Natural killer cell (primary cell): ENCODE data around the gene BTK. TPM values are rescaled to one million over a fixed set of nuclear protein-coding genes. Genes with fewer than 3 reads are reported as not detected.
A peak's percentile ranks its signal among the peaks of the same experiment; 100 is the strongest.

ENCODE experiments used
- ATAC-seq, 3 donors: fragments of 150-1000 bp in 2 of 3; fragments of 200-7000 bp in 1 of 3; cut with Tn5 transposase; 1 replicate in 1 of 3; 2 replicates in 2 of 3; pipeline ENCODE4 v1.10.0; 2021; ENCODE audit warnings: mild to moderate bottlenecking in 2 of 3, moderate library complexity in 2 of 3
- DNase-seq, 2 donors: peaks; one replicate each; pipeline versions ENCODE4 v3.0.0 to v3.0.0-alpha.2; 2013 to 2021; ENCODE audit warnings: mixed read lengths in 1 of 2
- H3K27ac ChIP-seq: one replicate; pipeline ENCODE4 v1.5.1; 2013; ENCODE audit warnings: mild to moderate bottlenecking, low read length
- H3K27me3 ChIP-seq: one replicate; pipeline ENCODE4 v1.6.1; 2013; ENCODE audit warnings: low read length; ENCODE audit not compliant: control insufficient read depth, insufficient read depth
- H3K36me3 ChIP-seq: one replicate; pipeline ENCODE4 v1.6.1; 2013; ENCODE audit warnings: low read length; ENCODE audit not compliant: control insufficient read depth, insufficient read depth
- H3K4me1 ChIP-seq: one replicate; pipeline ENCODE4 v1.6.1; 2013; ENCODE audit warnings: low read length; ENCODE audit not compliant: control insufficient read depth, insufficient read depth
- H3K4me3 ChIP-seq: one replicate; pipeline ENCODE4 v1.5.1; 2013; ENCODE audit warnings: low read length
- H3K9me3 ChIP-seq: one replicate; pipeline ENCODE4 v1.6.1; 2013; ENCODE audit warnings: low read length; ENCODE audit not compliant: control insufficient read depth, insufficient read depth
- H3K27ac Mint-ChIP-seq, 2 donors: one replicate each; pipeline ENCODE4 v1.8.0; 2022; ENCODE audit warnings: mild to moderate bottlenecking in 2 of 2, mixed read lengths in 2 of 2, moderate library complexity in 1 of 2
- H3K27me3 Mint-ChIP-seq, 2 donors: one replicate each; pipeline ENCODE4 v1.8.0; 2022; ENCODE audit warnings: low read depth in 2 of 2, mixed read lengths in 2 of 2
- H3K36me3 Mint-ChIP-seq: one replicate; pipeline ENCODE4 v1.8.0; 2022; ENCODE audit warnings: mixed read lengths
- H3K4me1 Mint-ChIP-seq, 2 donors: one replicate each; pipeline ENCODE4 v1.8.0; 2022; ENCODE audit warnings: mixed read lengths in 2 of 2
- H3K4me3 Mint-ChIP-seq: one replicate; pipeline ENCODE4 v1.8.0; 2022; ENCODE audit warnings: mild to moderate bottlenecking, moderate library complexity, mixed read lengths
- H3K9me3 Mint-ChIP-seq, 2 donors: one replicate each; pipeline ENCODE4 v1.8.0; 2022; ENCODE audit warnings: mixed read lengths in 2 of 2
- WGBS: methylation state at CpG from one replicate; pipeline ENCODE4 v1.1.7; 2013; ENCODE audit warnings: missing lambda C conversion rate; ENCODE audit not compliant: insufficient coverage; 5-methylcytosine and 5-hydroxymethylcytosine counted together
- intact Hi-C: fragments of 100-400 bp; cut with micrococcal nuclease; formaldehyde crosslinking; loops from one replicate; pipeline ENCODE4 v1.14.2; 2022
- total RNA-seq, 4 donors: library from RNA; stranded (reverse); fragments of 120-200 nt in 1 of 4; gene quantifications; one replicate each; pipeline versions ENCODE4 v1.2.3 to v1.2.4, GENCODE V29; 2013 to 2022
- TF ChIP-seq, protein P1 (sequence below): fragments of 200-600 bp; IDR thresholded peaks from one replicate; pipeline ENCODE4 v1.8.0; 2022; ENCODE audit warnings: antibody characterized with exemption

BTK gene
- total RNA-seq, 3 donors from 2014 or later (not counting 1 experiment from before 2014, with no cell fraction given): 4.4 to 48.2 (median 9.0) TPM

DNA sequence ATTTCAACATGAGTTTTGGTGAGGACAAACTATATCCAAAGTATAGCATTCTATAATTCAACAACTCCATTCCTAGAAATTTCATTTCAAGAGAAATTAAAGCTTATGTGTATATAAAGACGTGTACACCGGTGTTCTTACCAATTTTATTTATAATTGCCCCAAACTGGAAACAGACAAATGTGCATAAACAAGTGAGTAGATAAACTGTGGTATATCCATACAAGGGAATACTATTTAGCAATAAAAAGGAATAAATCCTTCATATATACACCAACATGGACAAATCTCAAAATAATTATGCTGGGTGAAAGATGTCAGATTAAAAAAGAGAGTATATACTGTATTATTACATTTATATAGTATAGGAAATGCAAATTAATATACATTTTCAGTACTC is 42.0 kb upstream of the BTK start:
- Mint-ChIP-seq H3K27ac (no peak overlapping the region), H3K4me1 (peaks cover 5 to 7% of the 10 kb centered on the region in 2 donors), H3K36me3 (no peaks in the 10 kb centered on the region), H3K27me3 (no peaks in the 10 kb centered on the region), H3K9me3 (no peaks in the 10 kb centered on the region), H3K4me3 (no peak overlapping the region)
- no peak for ATAC-seq
- intact Hi-C loops: no loop called here
- WGBS: no CpG with 5 or more reads among the region's 2 CpGs
- no peaks in the 10 kb centered on the region for H3K36me3 ChIP-seq
- DNase-seq: no peak
- H3K4me1 ChIP-seq: no peaks in the 10 kb centered on the region
- H3K27ac ChIP-seq: no peak overlapping the region
- no peaks in the 10 kb centered on the region for H3K9me3 ChIP-seq
- no peak overlapping the region for H3K4me3 ChIP-seq
- TF ChIP-seq, protein P1, sequence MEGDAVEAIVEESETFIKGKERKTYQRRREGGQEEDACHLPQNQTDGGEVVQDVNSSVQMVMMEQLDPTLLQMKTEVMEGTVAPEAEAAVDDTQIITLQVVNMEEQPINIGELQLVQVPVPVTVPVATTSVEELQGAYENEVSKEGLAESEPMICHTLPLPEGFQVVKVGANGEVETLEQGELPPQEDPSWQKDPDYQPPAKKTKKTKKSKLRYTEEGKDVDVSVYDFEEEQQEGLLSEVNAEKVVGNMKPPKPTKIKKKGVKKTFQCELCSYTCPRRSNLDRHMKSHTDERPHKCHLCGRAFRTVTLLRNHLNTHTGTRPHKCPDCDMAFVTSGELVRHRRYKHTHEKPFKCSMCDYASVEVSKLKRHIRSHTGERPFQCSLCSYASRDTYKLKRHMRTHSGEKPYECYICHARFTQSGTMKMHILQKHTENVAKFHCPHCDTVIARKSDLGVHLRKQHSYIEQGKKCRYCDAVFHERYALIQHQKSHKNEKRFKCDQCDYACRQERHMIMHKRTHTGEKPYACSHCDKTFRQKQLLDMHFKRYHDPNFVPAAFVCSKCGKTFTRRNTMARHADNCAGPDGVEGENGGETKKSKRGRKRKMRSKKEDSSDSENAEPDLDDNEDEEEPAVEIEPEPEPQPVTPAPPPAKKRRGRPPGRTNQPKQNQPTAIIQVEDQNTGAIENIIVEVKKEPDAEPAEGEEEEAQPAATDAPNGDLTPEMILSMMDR: no peak
- no peaks in the 10 kb centered on the region for H3K27me3 ChIP-seq

DNA sequence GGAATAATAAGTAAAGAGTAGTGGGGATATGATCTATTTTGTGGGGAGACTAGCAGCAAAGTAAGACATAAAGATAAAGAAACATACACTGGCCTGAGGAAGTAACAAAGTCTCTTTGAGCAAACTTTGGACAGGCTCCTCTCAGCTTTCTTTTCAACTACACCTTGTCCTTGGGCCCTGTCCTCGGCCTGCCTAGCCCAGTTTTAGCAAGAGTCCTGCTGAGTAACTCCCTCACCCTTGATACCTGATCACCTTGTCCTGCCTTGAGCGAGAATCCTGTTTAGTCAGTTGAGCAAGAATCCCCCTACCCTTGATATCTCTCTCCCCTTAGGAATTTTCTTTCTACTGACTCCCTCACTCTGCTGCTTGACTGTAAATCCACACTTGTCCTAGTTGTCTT is 33.5 kb upstream of the BTK start:
- peak overlapping the region; percentile 90 to 98 for H3K27ac Mint-ChIP-seq
- TF ChIP-seq, protein P1: no peak
- Histone ChIP-seq H3K9me3 (no peaks in the 10 kb centered on the region), H3K4me3 (no peak overlapping the region), H3K27ac (no peak overlapping the region), H3K36me3 (no peaks in the 10 kb centered on the region), H3K4me1 (peaks cover 20% of the 10 kb centered on the region), H3K27me3 (no peaks in the 10 kb centered on the region)
- no peaks in the 10 kb centered on the region for H3K9me3 Mint-ChIP-seq
- DNase-seq (no peak), ATAC-seq (no peak)
- peak overlapping the region; percentile 92 for H3K4me3 Mint-ChIP-seq
- no peaks in the 10 kb centered on the region for H3K27me3 Mint-ChIP-seq
- H3K36me3 Mint-ChIP-seq: no peaks in the 10 kb centered on the region
- intact Hi-C loops: loop anchor here (5.0 kb wide), 2 partner anchors 178 to 513 kb away; partner anchors contain the start of gene ZMAT1
- WGBS: 94% methylated on average over 2 of the region's 2 CpGs
- peaks cover 18 to 26% of the 10 kb centered on the region in 2 donors for H3K4me1 Mint-ChIP-seq

DNA sequence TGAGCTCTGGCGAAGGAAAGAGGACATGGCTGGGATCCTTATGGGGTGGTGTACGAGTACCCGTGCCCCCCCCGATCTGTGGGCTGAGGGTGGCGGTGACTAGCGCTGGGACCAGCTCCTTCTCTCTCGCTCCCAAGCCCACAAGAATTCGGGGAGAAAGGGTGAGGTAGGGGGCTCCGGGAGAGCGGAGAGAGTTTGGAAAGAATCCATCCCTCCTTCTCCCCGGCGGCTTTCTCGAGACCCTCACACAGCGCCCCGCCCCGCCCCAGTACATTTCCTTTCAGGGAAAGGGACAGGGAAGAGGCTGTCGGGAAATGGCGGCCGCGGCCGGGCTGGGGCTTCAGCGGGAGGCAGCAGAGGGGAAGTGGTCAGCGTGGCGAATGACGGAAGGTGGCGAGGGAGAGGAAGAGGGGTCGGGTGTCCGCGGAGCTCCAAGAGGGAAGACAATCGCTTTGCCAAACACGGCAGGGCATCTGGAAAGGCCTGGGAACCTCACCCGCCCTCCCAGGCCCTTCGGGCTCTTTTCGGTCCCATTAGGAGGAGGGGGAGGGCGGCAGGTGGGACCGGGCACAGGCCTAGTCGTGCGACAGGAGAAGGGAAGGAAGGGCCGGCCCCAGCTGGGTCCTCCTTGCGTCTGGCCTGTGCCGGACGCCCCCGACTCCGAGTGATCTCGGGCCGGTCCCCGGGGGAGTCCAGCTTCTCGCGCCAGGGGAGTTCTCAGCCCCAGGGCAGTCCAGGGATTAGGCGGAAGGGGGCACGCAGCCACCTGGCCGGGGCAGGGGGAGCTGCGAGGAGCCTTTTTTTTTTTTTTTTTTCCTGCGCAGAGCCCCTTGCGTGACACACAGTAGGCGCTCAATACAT is 32.2 kb upstream of the BTK start:
- Mint-ChIP-seq H3K36me3 (no peaks in the 10 kb centered on the region), H3K4me3 (peak overlapping the region; percentile 92), H3K27ac (peak overlapping the region; percentile 90 to 98), H3K4me1 (peaks cover 18 to 26% of the 10 kb centered on the region in 2 donors), H3K9me3 (no peaks in the 10 kb centered on the region), H3K27me3 (no peaks in the 10 kb centered on the region)
- TF ChIP-seq, protein P1: no peak
- H3K36me3 ChIP-seq: peaks cover 4% of the 10 kb centered on the region
- H3K27ac ChIP-seq: peak overlapping the region; percentile 94
- under 1% methylated on average over 35 of the region's 56 CpGs for WGBS
- H3K9me3 ChIP-seq: no peaks in the 10 kb centered on the region
- DNase-seq (peak; percentile 42 to 55), ATAC-seq (peak; percentile 68 to 71 (median 70))
- no peaks in the 10 kb centered on the region for H3K27me3 ChIP-seq
- intact Hi-C loops: loop anchor here (5.0 kb wide), 2 partner anchors 179 to 514 kb away; partner anchors contain the start of gene ZMAT1
- peaks cover 20% of the 10 kb centered on the region for H3K4me1 ChIP-seq
- H3K4me3 ChIP-seq: peak overlapping the region; percentile 74
